GM23248 (cell line): Measurements from ENCODE around the gene PEX5.

Source experiments
- EZH2 ChIP-seq: fragments of 200-600 bp; sonication (generic); IDR thresholded peaks from 2 replicates; pipeline ENCODE4 v1.6.1; 2018; ENCODE audit warnings: antibody characterized with exemption, mild to moderate bottlenecking; ENCODE audit not compliant: insufficient read depth, poor library complexity, severe bottlenecking
- EZH2phosphoT487 ChIP-seq: fragments of 200-600 bp; sonication (generic); IDR thresholded peaks from 2 replicates; pipeline ENCODE4 v1.6.1; 2018; ENCODE audit warnings: antibody characterized with exemption, moderate library complexity, mild to moderate bottlenecking, low read depth; ENCODE audit not compliant: insufficient read depth

- TF ChIP-seq EZH2phosphoT487 (no peak), EZH2 (no peak)
Observed at GRCh38 chr12:7161811-7162210, 27.7 kb upstream of the PEX5 start.
